Mucosa of descending colon (tissue), 3 donors: ENCODE measurements around the gene ZNF667. TPM values are rescaled to one million over a fixed set of nuclear protein-coding genes. Genes with fewer than 3 reads are reported as not detected.

Experiments
- ATAC-seq: fragments of 200-7000 bp; cut with Tn5 transposase; one replicate; pipeline ENCODE4 v1.9.1; 2020; ENCODE audit warnings: mild to moderate bottlenecking, moderate library complexity
- DNase-seq, 3 donors: peaks; one replicate each; pipeline ENCODE4 v3.0.0-alpha.2; 2020
- H3K36me3 ChIP-seq: fragments of 200-600 bp; one replicate; pipeline ENCODE4 v1.8.0; 2021; ENCODE audit warnings: low read depth, mild to moderate bottlenecking
- H3K4me1 ChIP-seq: fragments of 200-600 bp; one replicate; pipeline ENCODE4 v1.8.0; 2021; ENCODE audit warnings: low read depth, mild to moderate bottlenecking
- H3K4me3 ChIP-seq: fragments of 200-600 bp; one replicate; pipeline ENCODE4 v1.8.0; 2021; ENCODE audit warnings: mild to moderate bottlenecking
- H3K9me3 ChIP-seq: fragments of 200-600 bp; one replicate; pipeline ENCODE4 v1.8.0; 2021; ENCODE audit warnings: mild to moderate bottlenecking
- CTCF ChIP-seq: fragments of 200-600 bp; IDR thresholded peaks from one replicate; pipeline ENCODE4 v1.8.0; 2022; ENCODE audit warnings: antibody characterized with exemption, mild to moderate bottlenecking
- intact Hi-C, 2 donors: fragments of 100-400 bp; cut with DNase I in 1 of 2; cut with micrococcal nuclease in 1 of 2; formaldehyde crosslinking; loops; one replicate each; pipeline versions ENCODE4 v1.11.0 to v1.11.1; 2022; cut with DNase I, micrococcal nuclease
- total RNA-seq, 3 donors: library from RNA; stranded (reverse); fragmentation: NEBNext Ultra II Directional in 2 of 3; extraction: Animal tissue kit (Norgen Biotek cat#: 25700) in 2 of 3; gene quantifications; one replicate each; pipeline versions ENCODE4 v1.2.1 to v1.2.4, GENCODE V29; 2021 to 2023
- donor health status: DM: no; HTN: no; CAD: no; lungs with moderate emphysema.
- donor health status: DM: no; HTN: no; CAD: no.
- donor health status: DM: no; HTN: yes; CAD: no.

Gene ZNF667
- total RNA-seq, 3 donors from 2014 or later: 0.41 to 10.5 (median 0.61) TPM

- ATAC-seq (no peak), DNase-seq (no peak)
- peaks cover 100% of the 10 kb centered on the region for H3K9me3 ChIP-seq
- no peak for TF ChIP-seq CTCF
- no peak overlapping the region for H3K4me3 ChIP-seq
- intact Hi-C loops: no loop called here
- H3K4me1 ChIP-seq: no peaks in the 10 kb centered on the region
- no peaks in the 10 kb centered on the region for H3K36me3 ChIP-seq
These were observed 53.2 kb downstream of the ZNF667 start for GRCh38 chr19:56423985-56424353.

GRCh38 chr19:56423276-56423984 lies 53.7 kb downstream of the ZNF667 start:
- ATAC-seq (no peak), DNase-seq (no peak)
- Histone ChIP-seq H3K36me3 (no peaks in the 10 kb centered on the region), H3K4me1 (no peaks in the 10 kb centered on the region), H3K4me3 (no peak overlapping the region), H3K9me3 (peaks cover 100% of the 10 kb centered on the region)
- TF ChIP-seq CTCF: no peak
- intact Hi-C loops: no loop called here

- Histone ChIP-seq H3K36me3 (no peaks in the 10 kb centered on the region), H3K9me3 (peaks cover 69% of the 10 kb centered on the region), H3K4me3 (no peak overlapping the region), H3K4me1 (peaks cover 4% of the 10 kb centered on the region)
- ATAC-seq (no peak), DNase-seq (no peak)
- intact Hi-C loops: no loop called here
- no peak for TF ChIP-seq CTCF
These were observed 72.1 kb downstream of the ZNF667 start for GRCh38 chr19:56405062-56405461.

- intact Hi-C loops: no loop called here
- ATAC-seq: no peak
- Histone ChIP-seq H3K4me3 (no peak overlapping the region), H3K4me1 (peaks cover 4% of the 10 kb centered on the region), H3K9me3 (peaks cover 69% of the 10 kb centered on the region), H3K36me3 (no peaks in the 10 kb centered on the region)
- no peak for DNase-seq
- no peak for TF ChIP-seq CTCF
These were observed 72.5 kb downstream of the ZNF667 start for GRCh38 chr19:56404705-56405056.

- peak; percentile 97 for ATAC-seq
- Histone ChIP-seq H3K36me3 (no peaks in the 10 kb centered on the region), H3K9me3 (peaks cover 69% of the 10 kb centered on the region), H3K4me1 (peaks cover 4% of the 10 kb centered on the region), H3K4me3 (peak within 1 kb of the TSS; percentile 58)
- no peak for TF ChIP-seq CTCF
- DNase-seq: peak; percentile 93 to 97 (median 95)
- intact Hi-C loops: no loop called here
These were observed 73.1 kb downstream of the ZNF667 start, which contains the start of gene ZNF583 for GRCh38 chr19:56403764-56404704. ZNF583 (plus strand) TSS chr19:56404332; CDS start chr19:56407115, 2,783 bp downstream.
